SK-N-SH treated with all-trans-retinoic acid at 6 μM for 48 hours (cell line): ENCODE measurements around the gene PKD1.

ENCODE experiments used
- ATAC-seq: fragments of 200-7000 bp; cut with Tn5 transposase; 3 replicates; pipeline ENCODE4 v1.9.1; 2020; ENCODE audit warnings: mild to moderate bottlenecking, moderate library complexity
- ARNTL ChIP-seq: fragments of 450-650 bp; formaldehyde crosslinking; IDR thresholded peaks from 2 replicates; pipeline ENCODE4 v1.5.0; 2020; ENCODE audit warnings: low read depth, mild to moderate bottlenecking, moderate library complexity, borderline replicate concordance
- BACH2 ChIP-seq: fragments of 250-450 bp; sonication (Bioruptor Pico); IDR thresholded peaks from 2 replicates; pipeline ENCODE4 v1.9.0; 2021; ENCODE audit warnings: mild to moderate bottlenecking, borderline replicate concordance
- CSDC2 ChIP-seq: fragments of 250-450 bp; sonication (Bioruptor Pico); IDR thresholded peaks from 2 replicates; pipeline ENCODE4 v1.5.0; 2020; ENCODE audit warnings: mild to moderate bottlenecking, moderate library complexity
- ESRRG ChIP-seq: fragments of 250-450 bp; sonication (Bioruptor Pico); IDR thresholded peaks from 2 replicates; pipeline ENCODE4 v1.6.1; 2021; ENCODE audit warnings: mild to moderate bottlenecking
- GLIS3 ChIP-seq: fragments of 250-450 bp; sonication (Bioruptor Pico); IDR thresholded peaks from 2 replicates; pipeline ENCODE4 v1.5.0; 2020; ENCODE audit warnings: mild to moderate bottlenecking, moderate library complexity
- ISL1 ChIP-seq: fragments of 250-450 bp; sonication (Bioruptor Pico); IDR thresholded peaks from 2 replicates; pipeline ENCODE4 v2.1.2; 2022; ENCODE audit warnings: mild to moderate bottlenecking, moderate library complexity
- OSR1 ChIP-seq: fragments of 250-450 bp; sonication (Bioruptor Pico); IDR thresholded peaks from 2 replicates; pipeline ENCODE4 v1.8.0; 2022; ENCODE audit warnings: moderate library complexity, mild to moderate bottlenecking, inconsistent platforms
- PPARA ChIP-seq: fragments of 250-450 bp; sonication (Bioruptor Pico); IDR thresholded peaks from 2 replicates; pipeline ENCODE4 v1.5.0; 2020; ENCODE audit warnings: mild to moderate bottlenecking, borderline replicate concordance
- RARB ChIP-seq: fragments of 250-450 bp; sonication (Bioruptor Pico); IDR thresholded peaks from 2 replicates; pipeline ENCODE4 v1.8.0; 2021; ENCODE audit warnings: mild to moderate bottlenecking, moderate library complexity
- SNAI2 ChIP-seq: fragments of 250-450 bp; sonication (Bioruptor Pico); IDR thresholded peaks from 2 replicates; pipeline ENCODE4 v1.5.0; 2020; ENCODE audit warnings: mild to moderate bottlenecking, moderate library complexity
- TCF4 ChIP-seq: fragments of 250-450 bp; sonication (Bioruptor Pico); IDR thresholded peaks from 2 replicates; pipeline ENCODE4 v1.8.0; 2021; ENCODE audit warnings: mild to moderate bottlenecking, moderate library complexity, borderline replicate concordance
- TOX ChIP-seq: fragments of 250-450 bp; sonication (Bioruptor Pico); IDR thresholded peaks from 2 replicates; pipeline ENCODE4 v1.8.0; 2021; ENCODE audit warnings: mild to moderate bottlenecking, moderate library complexity, borderline replicate concordance
- ZC3H10 ChIP-seq: fragments of 250-450 bp; sonication (Bioruptor Pico); IDR thresholded peaks from 2 replicates; pipeline ENCODE4 v1.5.1; 2021; ENCODE audit warnings: mild to moderate bottlenecking, moderate library complexity
- ZFP3 ChIP-seq: fragments of 250-450 bp; sonication (Bioruptor Pico); IDR thresholded peaks from 2 replicates; pipeline ENCODE4 v1.5.0; 2020; ENCODE audit warnings: mild to moderate bottlenecking, moderate library complexity
- ZFP30 ChIP-seq: fragments of 450-650 bp; formaldehyde crosslinking; IDR thresholded peaks from 2 replicates; pipeline ENCODE4 v1.5.0; 2022; ENCODE audit warnings: mild to moderate bottlenecking, moderate library complexity
- ZNF565 ChIP-seq: fragments of 450-650 bp; formaldehyde crosslinking; conservative IDR thresholded peaks from 2 replicates; pipeline ENCODE4 v1.5.0; 2020; ENCODE audit warnings: low read depth, mild to moderate bottlenecking, moderate library complexity
- ZNF70 ChIP-seq: fragments of 450-650 bp; formaldehyde crosslinking; IDR thresholded peaks from 2 replicates; pipeline ENCODE4 v1.5.0; 2020; ENCODE audit warnings: mild to moderate bottlenecking, moderate library complexity
- TF ChIP-seq, protein P1 (sequence below): fragments of 250-450 bp; sonication (Bioruptor Pico); IDR thresholded peaks from 2 replicates; pipeline ENCODE4 v1.5.1; 2021; ENCODE audit warnings: mild to moderate bottlenecking, moderate library complexity
- TF ChIP-seq, protein P2 (sequence below): fragments of 250-450 bp; sonication (Bioruptor Pico); IDR thresholded peaks from 2 replicates; pipeline ENCODE4 v1.5.0; 2020; ENCODE audit warnings: mild to moderate bottlenecking, moderate library complexity
- TF ChIP-seq, protein P3 (sequence below): fragments of 250-450 bp; sonication (Bioruptor Pico); IDR thresholded peaks from 2 replicates; pipeline ENCODE4 v1.5.1; 2020; ENCODE audit warnings: low read depth, mild to moderate bottlenecking, moderate library complexity
- TF ChIP-seq, protein P4 (sequence below): fragments of 250-450 bp; sonication (Bioruptor Pico); IDR thresholded peaks from 2 replicates; pipeline ENCODE4 v1.8.0; 2020; ENCODE audit warnings: mild to moderate bottlenecking, moderate library complexity, borderline replicate concordance

The PKD1 gene

DNA sequence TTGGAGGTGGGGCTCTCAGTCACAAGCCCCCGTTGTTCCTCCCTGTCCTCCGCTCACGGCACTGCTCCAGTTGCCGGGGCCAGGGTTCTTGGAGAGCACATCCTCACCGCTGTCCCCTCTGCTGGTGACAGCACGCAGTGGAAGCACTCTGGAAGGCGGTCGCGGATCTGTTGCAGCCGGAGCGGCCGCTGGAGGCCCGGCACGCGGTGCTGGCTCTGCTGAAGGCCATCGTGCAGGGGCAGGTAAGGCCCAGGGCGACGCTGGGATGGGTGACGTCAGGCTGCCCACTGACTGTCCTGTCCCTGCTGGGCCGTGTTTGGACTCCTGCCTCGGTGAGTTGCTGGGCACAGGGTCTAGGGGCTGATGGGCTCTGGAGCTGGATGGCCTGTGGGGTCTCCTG, 82.5 kb downstream of the PKD1 start:
- no peak for ATAC-seq
- TF ChIP-seq BACH2 (CRISPR knock-in tag) (no peak), TOX (CRISPR knock-in tag) (no peak), ZNF565 (no peak), ZFP3 (CRISPR knock-in tag) (no peak)

DNA sequence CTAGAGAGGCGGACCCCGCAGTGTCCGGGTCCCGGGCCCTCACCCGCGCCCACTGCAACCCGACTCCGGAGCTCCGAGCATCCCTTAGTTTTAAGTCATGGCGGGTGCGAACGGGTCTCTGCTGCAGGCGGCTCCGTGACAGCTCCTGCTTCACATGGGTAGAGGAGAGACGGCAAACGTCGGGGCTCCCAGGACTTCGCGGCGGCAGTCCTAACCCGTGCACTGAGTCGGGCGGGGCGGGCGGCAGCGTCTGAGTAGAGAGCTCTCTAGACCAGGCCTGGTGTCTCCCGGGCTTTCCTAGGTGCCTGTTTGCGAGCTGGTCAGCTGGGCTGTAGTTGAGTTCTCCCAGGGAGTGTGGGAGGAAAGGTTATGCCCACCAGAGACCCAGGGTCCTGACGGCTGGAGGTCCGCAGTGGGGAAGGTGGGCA, 87.6 kb downstream of the PKD1 start:
- no peak for TF ChIP-seq OSR1 (CRISPR knock-in tag)
- no peak for TF ChIP-seq TOX (CRISPR knock-in tag)
- TF ChIP-seq ISL1, result no peak
- no peak for TF ChIP-seq SNAI2 (CRISPR knock-in tag)
- ATAC-seq, result peak; percentile 27

DNA sequence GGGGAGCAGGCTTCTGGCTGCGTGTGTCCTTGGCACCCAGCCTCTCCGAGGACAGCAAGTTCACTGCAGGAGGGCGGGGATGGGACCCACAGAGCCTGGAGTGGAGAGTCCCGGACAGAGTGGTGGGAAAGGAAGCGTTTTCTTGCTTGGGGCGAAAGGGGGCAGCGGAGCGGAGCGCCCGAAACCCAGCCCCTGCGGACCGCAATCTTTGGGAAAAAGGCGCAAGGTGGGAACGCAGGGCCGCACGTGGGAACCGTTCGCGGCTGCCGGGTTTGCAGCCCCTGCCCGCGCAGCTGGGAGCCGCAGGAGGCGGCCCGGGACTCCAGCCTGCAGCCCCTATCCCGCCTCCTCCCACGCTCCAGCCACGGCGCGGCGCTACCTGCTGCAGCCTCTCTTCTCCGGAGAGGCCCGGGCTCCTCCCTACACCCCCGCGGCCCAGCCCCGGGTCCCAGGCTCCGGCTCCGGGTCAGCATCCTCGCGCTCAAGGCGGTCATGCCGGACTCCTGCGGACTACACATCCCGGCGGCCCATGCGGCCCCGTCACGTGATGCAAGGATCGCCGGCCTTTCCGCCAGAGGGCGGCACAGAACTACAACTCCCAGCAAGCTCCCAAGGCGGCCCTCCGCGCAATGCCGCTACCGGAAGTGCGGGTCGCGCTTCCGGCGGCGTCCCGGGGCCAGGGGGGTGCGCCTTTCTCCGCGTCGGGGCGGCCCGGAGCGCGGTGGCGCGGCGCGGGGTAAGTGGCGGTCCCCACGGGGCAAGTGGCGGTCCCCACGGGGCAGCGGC, 88.2 kb downstream of the PKD1 start, which contains the start of the genes NTHL1 and TSC2:
TSS of gene NTHL1 (minus strand) at position 505 of the 786 bp plus-strand sequence. CDS start at position 494, 11 bp downstream.
TSS of gene TSC2 (plus strand) at position 656 of the 786 bp plus-strand sequence. CDS start 631 bp downstream, outside the sequence.
- TF ChIP-seq ZC3H10 (CRISPR knock-in tag), result no peak
- TF ChIP-seq GLIS3 (CRISPR knock-in tag), result no peak
- TF ChIP-seq, protein P1, sequence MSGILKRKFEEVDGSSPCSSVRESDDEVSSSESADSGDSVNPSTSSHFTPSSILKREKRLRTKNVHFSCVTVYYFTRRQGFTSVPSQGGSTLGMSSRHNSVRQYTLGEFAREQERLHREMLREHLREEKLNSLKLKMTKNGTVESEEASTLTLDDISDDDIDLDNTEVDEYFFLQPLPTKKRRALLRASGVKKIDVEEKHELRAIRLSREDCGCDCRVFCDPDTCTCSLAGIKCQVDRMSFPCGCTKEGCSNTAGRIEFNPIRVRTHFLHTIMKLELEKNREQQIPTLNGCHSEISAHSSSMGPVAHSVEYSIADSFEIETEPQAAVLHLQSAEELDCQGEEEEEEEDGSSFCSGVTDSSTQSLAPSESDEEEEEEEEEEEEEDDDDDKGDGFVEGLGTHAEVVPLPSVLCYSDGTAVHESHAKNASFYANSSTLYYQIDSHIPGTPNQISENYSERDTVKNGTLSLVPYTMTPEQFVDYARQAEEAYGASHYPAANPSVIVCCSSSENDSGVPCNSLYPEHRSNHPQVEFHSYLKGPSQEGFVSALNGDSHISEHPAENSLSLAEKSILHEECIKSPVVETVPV, result no peak
- TF ChIP-seq, protein P2, sequence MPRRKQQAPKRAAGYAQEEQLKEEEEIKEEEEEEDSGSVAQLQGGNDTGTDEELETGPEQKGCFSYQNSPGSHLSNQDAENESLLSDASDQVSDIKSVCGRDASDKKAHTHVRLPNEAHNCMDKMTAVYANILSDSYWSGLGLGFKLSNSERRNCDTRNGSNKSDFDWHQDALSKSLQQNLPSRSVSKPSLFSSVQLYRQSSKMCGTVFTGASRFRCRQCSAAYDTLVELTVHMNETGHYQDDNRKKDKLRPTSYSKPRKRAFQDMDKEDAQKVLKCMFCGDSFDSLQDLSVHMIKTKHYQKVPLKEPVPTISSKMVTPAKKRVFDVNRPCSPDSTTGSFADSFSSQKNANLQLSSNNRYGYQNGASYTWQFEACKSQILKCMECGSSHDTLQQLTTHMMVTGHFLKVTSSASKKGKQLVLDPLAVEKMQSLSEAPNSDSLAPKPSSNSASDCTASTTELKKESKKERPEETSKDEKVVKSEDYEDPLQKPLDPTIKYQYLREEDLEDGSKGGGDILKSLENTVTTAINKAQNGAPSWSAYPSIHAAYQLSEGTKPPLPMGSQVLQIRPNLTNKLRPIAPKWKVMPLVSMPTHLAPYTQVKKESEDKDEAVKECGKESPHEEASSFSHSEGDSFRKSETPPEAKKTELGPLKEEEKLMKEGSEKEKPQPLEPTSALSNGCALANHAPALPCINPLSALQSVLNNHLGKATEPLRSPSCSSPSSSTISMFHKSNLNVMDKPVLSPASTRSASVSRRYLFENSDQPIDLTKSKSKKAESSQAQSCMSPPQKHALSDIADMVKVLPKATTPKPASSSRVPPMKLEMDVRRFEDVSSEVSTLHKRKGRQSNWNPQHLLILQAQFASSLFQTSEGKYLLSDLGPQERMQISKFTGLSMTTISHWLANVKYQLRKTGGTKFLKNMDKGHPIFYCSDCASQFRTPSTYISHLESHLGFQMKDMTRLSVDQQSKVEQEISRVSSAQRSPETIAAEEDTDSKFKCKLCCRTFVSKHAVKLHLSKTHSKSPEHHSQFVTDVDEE (CRISPR knock-in tag), result 0 out of 2 replicates have a peak, but pooled peaks have one; percentile 54
- TF ChIP-seq, protein P3, sequence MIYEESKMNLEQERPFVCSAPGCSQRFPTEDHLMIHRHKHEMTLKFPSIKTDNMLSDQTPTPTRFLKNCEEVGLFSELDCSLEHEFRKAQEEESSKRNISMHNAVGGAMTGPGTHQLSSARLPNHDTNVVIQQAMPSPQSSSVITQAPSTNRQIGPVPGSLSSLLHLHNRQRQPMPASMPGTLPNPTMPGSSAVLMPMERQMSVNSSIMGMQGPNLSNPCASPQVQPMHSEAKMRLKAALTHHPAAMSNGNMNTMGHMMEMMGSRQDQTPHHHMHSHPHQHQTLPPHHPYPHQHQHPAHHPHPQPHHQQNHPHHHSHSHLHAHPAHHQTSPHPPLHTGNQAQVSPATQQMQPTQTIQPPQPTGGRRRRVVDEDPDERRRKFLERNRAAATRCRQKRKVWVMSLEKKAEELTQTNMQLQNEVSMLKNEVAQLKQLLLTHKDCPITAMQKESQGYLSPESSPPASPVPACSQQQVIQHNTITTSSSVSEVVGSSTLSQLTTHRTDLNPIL (CRISPR knock-in tag), result no peak
- TF ChIP-seq CSDC2, result 0 out of 2 replicates have a peak, but pooled peaks have one; percentile 80
- no peak for TF ChIP-seq OSR1 (CRISPR knock-in tag)
- TF ChIP-seq, protein P4, sequence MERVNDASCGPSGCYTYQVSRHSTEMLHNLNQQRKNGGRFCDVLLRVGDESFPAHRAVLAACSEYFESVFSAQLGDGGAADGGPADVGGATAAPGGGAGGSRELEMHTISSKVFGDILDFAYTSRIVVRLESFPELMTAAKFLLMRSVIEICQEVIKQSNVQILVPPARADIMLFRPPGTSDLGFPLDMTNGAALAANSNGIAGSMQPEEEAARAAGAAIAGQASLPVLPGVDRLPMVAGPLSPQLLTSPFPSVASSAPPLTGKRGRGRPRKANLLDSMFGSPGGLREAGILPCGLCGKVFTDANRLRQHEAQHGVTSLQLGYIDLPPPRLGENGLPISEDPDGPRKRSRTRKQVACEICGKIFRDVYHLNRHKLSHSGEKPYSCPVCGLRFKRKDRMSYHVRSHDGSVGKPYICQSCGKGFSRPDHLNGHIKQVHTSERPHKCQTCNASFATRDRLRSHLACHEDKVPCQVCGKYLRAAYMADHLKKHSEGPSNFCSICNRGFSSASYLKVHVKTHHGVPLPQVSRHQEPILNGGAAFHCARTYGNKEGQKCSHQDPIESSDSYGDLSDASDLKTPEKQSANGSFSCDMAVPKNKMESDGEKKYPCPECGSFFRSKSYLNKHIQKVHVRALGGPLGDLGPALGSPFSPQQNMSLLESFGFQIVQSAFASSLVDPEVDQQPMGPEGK (CRISPR knock-in tag), result no peak
- TF ChIP-seq ZFP30 (CRISPR knock-in tag), result no peak
- no peak for TF ChIP-seq TOX (CRISPR knock-in tag)
- no peak for TF ChIP-seq PPARA
- TF ChIP-seq ZFP3 (CRISPR knock-in tag), result peak; percentile 88
- TF ChIP-seq ISL1, result no peak
- peak; percentile 33; the same call in 1 of the 2 replicates for TF ChIP-seq ZNF70 (CRISPR knock-in tag)
- no peak for TF ChIP-seq ESRRG (CRISPR knock-in tag)
- TF ChIP-seq, all 23 proteins: peak for 4
- peak; percentile 97 for ATAC-seq

DNA sequence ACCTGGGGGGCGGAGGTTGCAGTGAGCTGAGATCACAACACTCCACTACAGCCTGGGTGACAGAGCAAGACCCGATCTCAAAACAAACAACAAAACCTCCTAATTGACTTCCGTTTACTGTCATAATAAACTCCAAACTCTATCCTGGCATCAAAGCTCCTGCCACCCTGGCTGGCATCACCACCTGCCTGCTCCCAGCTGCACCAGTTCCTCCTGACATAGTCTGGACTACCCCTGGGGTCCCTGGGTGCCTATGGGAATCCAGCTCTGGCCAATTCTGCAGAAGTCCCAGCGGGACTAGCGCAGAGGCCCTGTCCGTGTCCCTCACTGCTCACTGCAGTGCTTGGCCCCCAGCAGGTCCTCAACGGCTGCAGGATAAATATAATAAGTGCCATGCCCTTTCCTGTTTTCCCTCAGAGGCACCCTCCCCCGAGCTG, 88.8 kb downstream of the PKD1 start:
- ATAC-seq, result peak; percentile 44
- TF ChIP-seq ZC3H10 (CRISPR knock-in tag) (no peak), GLIS3 (CRISPR knock-in tag) (no peak), ARNTL (CRISPR knock-in tag) (no peak), ESRRG (CRISPR knock-in tag) (no peak), BACH2 (CRISPR knock-in tag) (no peak), ZNF565 (no peak), ZNF70 (CRISPR knock-in tag) (no peak), TCF4 (no peak), ZFP3 (CRISPR knock-in tag) (no peak), PPARA (no peak), RARB (CRISPR knock-in tag) (no peak), ZFP30 (CRISPR knock-in tag) (no peak)
- TF ChIP-seq, protein P3 (CRISPR knock-in tag), result no peak
- TF ChIP-seq, protein P4 (CRISPR knock-in tag), result no peak
